Endothelial cell of umbilical vein (primary cell): ENCODE data around the gene C19orf44. TPM values are rescaled to one million over a fixed set of nuclear protein-coding genes. Genes with fewer than 3 reads are reported as not detected.

Experiments used
- BruUV-seq: library from RNA; stranded (reverse); fragments of 400-500 nt; replicated peaks from 2 replicates; lab custom pipeline; 2021; lab: Mats Ljungman, UMichigan
- CTCF ChIA-PET: fragments of 300-600, 350-600 bp; sonication (Branson Sonifier 250); formaldehyde crosslinking; loops from one replicate; lab custom pipeline; 2021; ENCODE audit warnings: antibody characterized with exemption, inconsistent platforms; lab: Charles Lee
- POLR2A ChIA-PET: fragments of 300-600, 350-600 bp; sonication (Branson Sonifier 250); formaldehyde crosslinking; loops from one replicate; lab custom pipeline; 2021; ENCODE audit warnings: antibody characterized with exemption, inconsistent platforms; lab: Charles Lee
- DNase-seq: peaks from one replicate; pipeline ENCODE4 v3.0.0-alpha.2; 2011; ENCODE audit warnings: low read depth, low spot score
- FAIRE-seq: peaks from 2 replicates; lab custom pipeline; 2011; peaks lifted over from hg19 to GRCh38; lab: Jason Lieb, UNC
- H2AFZ ChIP-seq: 2 replicates; pipeline ENCODE4 v1.6.0; 2012; ENCODE audit warnings: low read depth, low read length, control low read depth, inconsistent platforms
- H3K27ac ChIP-seq: 2 replicates; pipeline ENCODE4 v1.5.1; 2011; ENCODE audit warnings: low read depth, mild to moderate bottlenecking, control low read depth, low read length, moderate library complexity; ENCODE audit not compliant: insufficient read depth
- H3K27me3 ChIP-seq, 2 experiments: 2 replicates each; pipeline versions ENCODE4 v1.6.0 to v1.6.1; 2011; ENCODE audit warnings: low read length in 2 of 2, mixed read lengths in 1 of 2; ENCODE audit not compliant: control insufficient read depth in 2 of 2, insufficient read depth in 2 of 2
- H3K36me3 ChIP-seq, 2 experiments: 2 replicates in 1 of 2; 3 replicates in 1 of 2; pipeline ENCODE4 v1.5.1; 2011; ENCODE audit warnings: low read length in 2 of 2, mild to moderate bottlenecking in 1 of 2, moderate library complexity in 1 of 2; ENCODE audit not compliant: control insufficient read depth in 2 of 2, insufficient read depth in 2 of 2; ENCODE audit errors: extremely low read depth in 1 of 2
- H3K4me1 ChIP-seq: 3 replicates; pipeline ENCODE4 v1.5.1; 2011; ENCODE audit warnings: mild to moderate bottlenecking, low read length; ENCODE audit not compliant: control insufficient read depth, insufficient read depth; ENCODE audit errors: extremely low read depth
- H3K4me2 ChIP-seq: 2 replicates; pipeline ENCODE4 v1.6.1; 2011; ENCODE audit warnings: low read length, control low read depth, mixed read lengths; ENCODE audit not compliant: insufficient read depth
- H3K4me3 ChIP-seq, 3 experiments: fragments of 200-600 bp in 1 of 3; sonication (generic), shearing (Covaris generic) in 1 of 3; replicated peaks in 1 of 3; 2 replicates each; pipeline ENCODE4 v1.5.1; 2011 to 2016; ENCODE audit warnings: control low read depth in 3 of 3, low read length in 3 of 3, mild to moderate bottlenecking in 2 of 3, inconsistent platforms in 1 of 3, low read depth in 1 of 3, moderate library complexity in 1 of 3; ENCODE audit not compliant: insufficient read depth in 1 of 3
- H3K79me2 ChIP-seq: 2 replicates; pipeline ENCODE4 v1.6.0; 2012; ENCODE audit warnings: low read length, inconsistent platforms; ENCODE audit not compliant: control insufficient read depth, insufficient read depth
- H3K9ac ChIP-seq: replicated peaks from 2 replicates; pipeline ENCODE3; 2011; ENCODE audit warnings: low read length, control low read depth; ENCODE audit not compliant: insufficient read depth; ENCODE audit errors: extremely low read depth
- H3K9me1 ChIP-seq: replicated peaks from 3 replicates; pipeline ENCODE4 v1.6.0; 2011; ENCODE audit warnings: mild to moderate bottlenecking, low read length; ENCODE audit not compliant: control insufficient read depth, insufficient read depth; ENCODE audit errors: extremely low read depth
- H3K9me3 ChIP-seq: replicated peaks from 2 replicates; pipeline ENCODE4 v1.5.1; 2012; ENCODE audit warnings: low read length, inconsistent platforms; ENCODE audit not compliant: control insufficient read depth, insufficient read depth
- H4K20me1 ChIP-seq: replicated peaks from 2 replicates; pipeline ENCODE3; 2011; ENCODE audit warnings: mild to moderate bottlenecking, low read length; ENCODE audit not compliant: control insufficient read depth, insufficient read depth; ENCODE audit errors: extremely low read depth
- EZH2 ChIP-seq: IDR thresholded peaks from 2 replicates; pipeline ENCODE4 v1.6.1; 2012; ENCODE audit warnings: borderline replicate concordance, low read depth, mild to moderate bottlenecking, moderate library complexity, low read length, inconsistent platforms; ENCODE audit not compliant: severe bottlenecking
- FOS ChIP-seq: IDR thresholded peaks from 2 replicates; pipeline ENCODE4 v1.6.1; 2011; ENCODE audit warnings: mild to moderate bottlenecking, low read length, moderate library complexity, borderline replicate concordance; ENCODE audit not compliant: insufficient read depth
- GATA2 ChIP-seq: IDR thresholded peaks from 2 replicates; pipeline ENCODE4 v1.7.0; 2011; ENCODE audit warnings: low read depth, mild to moderate bottlenecking, moderate library complexity, mixed read lengths, low read length; ENCODE audit not compliant: insufficient read length, insufficient read depth
- JUN ChIP-seq: IDR thresholded peaks from 2 replicates; pipeline ENCODE4 v1.6.1; 2011; ENCODE audit warnings: borderline replicate concordance, low read depth; ENCODE audit not compliant: insufficient read length, insufficient read depth
- MYC ChIP-seq: IDR thresholded peaks from one replicate; pipeline ENCODE4 v1.6.1; 2011; ENCODE audit warnings: mild to moderate bottlenecking, low read depth, low read length
- POLR2A ChIP-seq: IDR thresholded peaks from 2 replicates; pipeline ENCODE4 v1.6.1; 2012; ENCODE audit warnings: low read depth, mild to moderate bottlenecking, control low read depth, low read length
- POLR2AphosphoS5 ChIP-seq: IDR thresholded peaks from 2 replicates; pipeline ENCODE4 v1.6.1; 2012; ENCODE audit warnings: low read depth, mild to moderate bottlenecking, control low read depth, low read length, moderate library complexity; ENCODE audit not compliant: insufficient read depth
- dilution Hi-C: fragments of 300-500 bp; cut with MboI; formaldehyde crosslinking; loops from one replicate; pipeline ENCODE4 v1.15.0; 2019; ENCODE audit warnings: low sequenced_read_pairs; ENCODE audit not compliant: extremely low pct_ligation_motif_present
- intact Hi-C: fragments of 100-400 bp; cut with micrococcal nuclease; formaldehyde crosslinking; loops from one replicate; pipeline ENCODE4 v1.10.0; 2022
- polyA plus RNA-seq, 4 experiments: library from polyadenylated mRNA; depleted of rRNA in 3 of 4; stranded (reverse) in 3 of 4; unstranded in 1 of 4; fragments of >200 nt; gene quantifications; 2 replicates each; pipeline versions ENCODE4 v1.2.1 to v1.2.3, GENCODE V29; 2011 to 2012; ENCODE audit warnings: missing spikeins in 1 of 4
- total RNA-seq: library from RNA; stranded (reverse); gene quantifications from 2 replicates; pipeline ENCODE4 v1.2.3, GENCODE V29; 2021
- TF ChIP-seq, protein P1 (sequence below): IDR thresholded peaks from 2 replicates; pipeline ENCODE4 v1.6.1; 2011; ENCODE audit not compliant: insufficient read depth, insufficient read length
- TF ChIP-seq, protein P2 (sequence below), 2 donors: IDR thresholded peaks; 1 replicate in 1 of 2; 2 replicates in 1 of 2; pipeline ENCODE4 v1.5.1; 2011; ENCODE audit warnings: low read length in 2 of 2, mild to moderate bottlenecking in 2 of 2, moderate library complexity in 2 of 2, control low read depth in 1 of 2, inconsistent platforms in 1 of 2, low read depth in 1 of 2; ENCODE audit not compliant: insufficient read depth in 1 of 2; ENCODE audit errors: extremely low read depth in 1 of 2

Gene C19orf44
- total and polyA plus RNA-seq, 2 donors (not counting 3 experiments of a cell fraction or from before 2014, with no cell fraction given): 3.5 to 4.3 TPM

DNA sequence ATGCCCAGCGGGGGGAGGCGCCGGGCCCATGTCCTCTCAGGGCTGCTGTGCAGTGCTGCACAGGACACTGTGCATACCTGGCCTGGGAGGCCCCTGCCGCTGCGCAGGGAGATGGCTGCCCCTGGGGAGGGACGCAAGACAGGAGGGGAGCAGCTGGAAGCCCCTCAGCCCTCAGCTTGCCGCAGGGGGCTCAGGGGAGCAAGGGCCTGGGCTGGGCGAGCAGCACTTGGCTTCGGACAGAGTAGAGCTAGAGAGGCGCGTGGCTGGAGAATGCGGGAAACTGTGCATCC is 35.1 kb downstream of the C19orf44 start:
- Histone ChIP-seq H3K9me3 (no peaks in the 10 kb centered on the region), H3K27me3 (no peaks in the 10 kb centered on the region), H4K20me1 (no peaks in the 10 kb centered on the region), H3K79me2 (peaks cover 8% of the 10 kb centered on the region), H3K36me3 (peaks cover 16 to 76% of the 10 kb centered on the region in 2 experiments), H3K9ac (no peak overlapping the region), H3K4me1 (no peaks in the 10 kb centered on the region), H3K4me3 (no peak overlapping the region), H2AFZ (no peak overlapping the region), H3K9me1 (no peaks in the 10 kb centered on the region), H3K4me2 (no peak overlapping the region), H3K27ac (no peak overlapping the region)
- DNase-seq: no peak
- no TSS peak for BruUV-seq
- intact Hi-C loops: no loop called here
- no peak for FAIRE-seq
- dilution Hi-C loops: no loop called here
- CTCF ChIA-PET: no interaction called here
- POLR2A ChIA-PET: no interaction called here
- TF ChIP-seq FOS: no peak
- no peak for TF ChIP-seq POLR2A
- no peak for TF ChIP-seq GATA2
- TF ChIP-seq, protein P1, sequence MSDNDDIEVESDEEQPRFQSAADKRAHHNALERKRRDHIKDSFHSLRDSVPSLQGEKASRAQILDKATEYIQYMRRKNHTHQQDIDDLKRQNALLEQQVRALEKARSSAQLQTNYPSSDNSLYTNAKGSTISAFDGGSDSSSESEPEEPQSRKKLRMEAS: no peak
- TF ChIP-seq, protein P2, sequence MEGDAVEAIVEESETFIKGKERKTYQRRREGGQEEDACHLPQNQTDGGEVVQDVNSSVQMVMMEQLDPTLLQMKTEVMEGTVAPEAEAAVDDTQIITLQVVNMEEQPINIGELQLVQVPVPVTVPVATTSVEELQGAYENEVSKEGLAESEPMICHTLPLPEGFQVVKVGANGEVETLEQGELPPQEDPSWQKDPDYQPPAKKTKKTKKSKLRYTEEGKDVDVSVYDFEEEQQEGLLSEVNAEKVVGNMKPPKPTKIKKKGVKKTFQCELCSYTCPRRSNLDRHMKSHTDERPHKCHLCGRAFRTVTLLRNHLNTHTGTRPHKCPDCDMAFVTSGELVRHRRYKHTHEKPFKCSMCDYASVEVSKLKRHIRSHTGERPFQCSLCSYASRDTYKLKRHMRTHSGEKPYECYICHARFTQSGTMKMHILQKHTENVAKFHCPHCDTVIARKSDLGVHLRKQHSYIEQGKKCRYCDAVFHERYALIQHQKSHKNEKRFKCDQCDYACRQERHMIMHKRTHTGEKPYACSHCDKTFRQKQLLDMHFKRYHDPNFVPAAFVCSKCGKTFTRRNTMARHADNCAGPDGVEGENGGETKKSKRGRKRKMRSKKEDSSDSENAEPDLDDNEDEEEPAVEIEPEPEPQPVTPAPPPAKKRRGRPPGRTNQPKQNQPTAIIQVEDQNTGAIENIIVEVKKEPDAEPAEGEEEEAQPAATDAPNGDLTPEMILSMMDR (IDR thresholded peaks at IDR 0.05; ENCODE audit: extremely low read depth in 1 of 2, insufficient read depth in 1 of 2, low read depth in 1 of 2, low read length in 2 of 2): no peak
- no peak for TF ChIP-seq MYC
- no peak for TF ChIP-seq JUN
- TF ChIP-seq POLR2AphosphoS5: no peak
- TF ChIP-seq EZH2: no peak
